ENCODE data around the gene PSTPIP2. TPM values are rescaled to one million over a fixed set of nuclear protein-coding genes. Genes with fewer than 3 reads are reported as not detected.

PSTPIP2 gene
- polyA plus RNA-seq, 10 donors: 1.3 to 3.5 (median 2.7) TPM

DNA sequence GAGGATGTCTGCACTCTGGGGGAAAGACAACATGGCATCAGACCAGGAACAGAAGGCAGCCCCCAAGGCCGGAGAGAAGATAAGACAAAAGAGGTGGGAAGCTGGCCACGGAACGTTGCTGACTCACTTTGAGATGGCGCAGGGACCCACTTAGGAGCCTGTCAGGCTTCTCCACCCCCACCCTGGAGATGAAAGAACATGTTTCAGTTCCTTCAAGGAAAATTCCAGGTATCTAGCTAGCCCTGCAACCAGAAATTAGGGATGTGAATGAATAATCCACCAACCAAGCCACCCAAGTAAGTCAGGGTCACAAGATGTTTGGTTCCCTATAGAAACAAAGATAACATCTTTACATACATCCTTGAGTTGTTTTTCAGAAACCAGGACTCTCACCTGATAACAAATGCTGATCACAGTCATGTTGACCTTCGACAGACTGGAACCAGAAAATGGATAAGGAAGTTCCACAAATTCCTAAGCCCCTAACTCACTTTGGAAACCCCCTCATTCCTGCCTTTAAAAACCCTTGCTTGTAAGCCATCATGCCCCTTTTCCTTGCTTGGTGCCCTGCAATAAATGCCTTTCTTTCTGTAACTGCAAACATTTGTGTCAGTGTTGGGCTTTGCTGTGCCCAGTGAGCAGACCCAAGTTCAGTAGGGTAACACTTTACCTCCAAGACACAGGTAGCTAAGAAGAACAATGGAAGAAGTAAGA is 31.9 kb downstream of the PSTPIP2 start:
- no peak for DNase-seq

DNA sequence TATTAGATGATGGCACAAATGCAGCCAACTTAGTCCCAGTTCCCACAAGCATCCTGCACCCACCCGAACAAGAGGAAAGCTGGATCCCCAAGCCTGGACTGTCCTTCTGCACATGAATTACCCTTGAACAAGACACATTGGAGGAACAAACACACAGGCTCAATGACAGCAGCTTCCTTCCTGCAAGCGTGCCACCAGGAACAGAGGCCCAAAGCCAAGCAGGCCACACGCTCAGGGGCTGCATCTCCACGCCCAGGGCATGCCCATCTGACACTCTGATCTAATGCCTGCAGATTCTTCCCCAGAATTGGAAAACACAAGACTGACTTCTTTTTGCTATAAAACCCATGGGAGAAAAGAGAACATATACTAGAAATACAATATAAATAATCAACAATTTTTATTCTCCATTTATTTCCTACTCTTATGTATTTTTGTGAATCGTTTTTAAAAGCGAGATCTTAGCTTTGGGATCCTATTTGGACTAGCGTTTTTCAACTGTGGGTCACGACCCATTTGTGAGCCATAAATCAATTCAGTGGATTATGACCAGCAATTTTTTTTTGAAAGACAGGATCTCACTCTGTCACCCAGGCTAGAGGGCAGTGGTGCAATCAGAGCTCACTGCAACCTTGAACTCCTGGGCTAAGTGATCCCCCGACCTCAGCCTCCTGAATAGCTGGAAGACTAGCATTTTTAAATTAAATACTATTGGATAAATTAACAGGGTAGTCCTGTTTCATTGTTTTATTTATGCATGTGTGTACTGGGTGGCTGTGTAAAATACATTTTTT is 34.4 kb downstream of the PSTPIP2 start:
- no peak for DNase-seq

DNA sequence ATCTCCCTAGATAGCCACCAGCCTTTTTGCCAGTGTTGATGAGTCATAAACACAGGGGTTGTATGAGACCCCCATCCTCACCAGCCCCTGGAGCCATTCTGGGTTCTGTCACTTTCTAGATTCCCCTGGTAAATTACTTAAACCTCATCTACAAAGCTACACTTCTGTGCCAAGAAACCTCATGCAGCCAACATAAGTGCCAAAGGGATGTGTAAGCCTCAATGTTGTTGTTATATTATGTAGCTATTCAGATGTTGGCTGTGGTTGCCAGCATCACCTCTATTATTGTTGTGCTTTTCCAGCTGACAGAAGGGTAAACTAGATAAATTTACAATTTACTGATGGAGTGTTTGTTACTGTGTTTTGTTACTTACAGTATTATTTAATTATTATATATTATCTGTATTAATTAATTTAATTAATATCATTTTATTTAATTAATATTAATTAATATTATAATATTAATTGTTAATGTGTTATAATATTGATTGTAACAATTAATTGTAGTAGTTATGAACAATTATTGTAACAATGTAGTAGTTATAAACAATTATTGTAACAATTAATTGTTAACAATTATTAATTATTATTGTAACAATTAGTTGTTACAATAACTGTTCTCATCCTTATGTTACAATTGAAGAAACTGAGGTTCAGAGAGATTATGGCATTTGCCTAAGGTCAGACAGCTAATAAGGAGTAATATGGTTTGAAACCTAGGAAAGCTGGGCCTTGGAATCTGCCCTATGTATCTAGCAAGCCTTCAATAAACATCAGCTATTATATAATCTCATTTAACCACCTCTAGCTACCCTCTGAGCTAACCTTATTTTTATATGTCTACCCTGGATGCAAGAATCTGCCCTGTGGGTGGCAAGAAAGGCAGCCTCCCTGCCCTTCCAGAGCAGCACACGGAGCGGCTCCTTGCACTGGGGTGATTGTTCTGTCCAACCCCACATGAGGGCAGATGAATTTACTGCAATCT is 36.1 kb downstream of the PSTPIP2 start:
- DNase-seq: no peak

DNA sequence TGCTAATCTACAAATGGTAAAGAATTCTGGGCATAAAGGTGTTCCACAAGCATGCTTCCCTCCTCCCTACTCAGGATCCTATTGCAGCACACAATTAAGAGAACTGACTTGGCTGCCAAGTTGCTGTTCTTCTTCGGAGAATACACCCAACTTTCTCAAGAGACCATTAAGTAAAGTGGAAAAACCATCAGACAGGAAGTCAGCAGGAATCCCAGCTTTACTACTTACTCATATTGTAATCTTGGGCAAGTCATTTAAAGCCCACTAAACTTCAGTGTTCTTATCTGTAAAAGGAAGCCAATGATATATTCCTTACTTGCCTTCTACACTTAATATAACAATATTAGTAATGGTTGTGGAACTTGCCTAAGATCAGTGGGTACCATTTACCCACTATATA is 37.8 kb downstream of the PSTPIP2 start:
- no peak for DNase-seq

DNA sequence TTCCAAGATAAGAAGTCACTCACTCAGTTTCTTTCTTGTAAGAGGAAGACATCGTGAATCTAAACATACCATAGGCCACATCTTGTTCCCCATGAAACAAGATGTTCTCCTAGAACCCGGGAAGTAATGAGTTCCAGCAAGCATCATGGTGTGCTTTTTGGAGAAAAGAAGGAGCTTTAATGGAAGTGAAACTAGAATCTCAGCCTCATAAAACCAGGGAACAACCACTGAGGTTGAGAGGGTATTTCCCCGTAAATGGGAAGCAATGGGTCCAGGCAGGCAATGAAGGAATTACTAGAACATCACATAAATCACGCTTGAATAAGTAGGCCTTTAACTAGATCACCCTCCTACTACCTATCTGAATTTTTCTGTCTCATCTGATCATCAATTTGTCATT is 40.3 kb downstream of the PSTPIP2 start:
- no peak for DNase-seq

DNA sequence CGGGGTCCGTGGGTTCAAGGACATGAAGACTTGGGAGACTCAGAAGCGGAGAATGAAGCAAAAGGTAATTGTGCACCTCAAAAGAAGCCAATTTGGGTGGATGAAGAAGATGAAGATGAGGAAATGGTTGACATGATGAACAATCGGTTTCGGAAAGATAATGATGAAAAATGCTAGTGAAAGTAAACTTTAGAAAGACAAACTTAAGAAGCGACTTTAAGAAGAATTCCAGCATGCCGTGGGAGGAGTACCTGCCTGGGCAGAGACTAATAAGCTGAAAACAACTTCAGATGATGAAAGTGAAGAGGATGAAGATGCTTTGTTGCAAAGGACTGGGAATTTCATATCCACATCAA is 43.5 kb downstream of the PSTPIP2 start:
- DNase-seq: no peak

DNA sequence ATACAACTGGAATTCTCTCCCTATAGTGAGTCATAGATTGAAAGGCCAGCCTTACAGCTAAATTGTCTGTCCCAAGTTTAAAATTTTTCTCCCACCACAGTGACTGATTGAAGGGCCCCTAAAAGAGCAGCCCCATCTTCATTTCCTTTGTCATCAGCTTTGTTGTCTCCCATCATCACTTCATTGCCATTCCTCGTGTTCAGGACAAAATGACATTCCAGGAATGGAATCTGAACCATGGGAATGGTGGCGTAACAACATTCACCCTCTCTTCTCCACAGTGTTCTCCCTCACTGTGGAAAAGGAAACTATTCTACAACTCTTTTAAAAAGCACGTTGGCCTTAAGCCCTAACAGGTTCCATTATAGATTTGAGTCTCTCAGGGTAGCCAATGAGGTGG is 52.1 kb downstream of the PSTPIP2 start:
- no peak for DNase-seq

DNA sequence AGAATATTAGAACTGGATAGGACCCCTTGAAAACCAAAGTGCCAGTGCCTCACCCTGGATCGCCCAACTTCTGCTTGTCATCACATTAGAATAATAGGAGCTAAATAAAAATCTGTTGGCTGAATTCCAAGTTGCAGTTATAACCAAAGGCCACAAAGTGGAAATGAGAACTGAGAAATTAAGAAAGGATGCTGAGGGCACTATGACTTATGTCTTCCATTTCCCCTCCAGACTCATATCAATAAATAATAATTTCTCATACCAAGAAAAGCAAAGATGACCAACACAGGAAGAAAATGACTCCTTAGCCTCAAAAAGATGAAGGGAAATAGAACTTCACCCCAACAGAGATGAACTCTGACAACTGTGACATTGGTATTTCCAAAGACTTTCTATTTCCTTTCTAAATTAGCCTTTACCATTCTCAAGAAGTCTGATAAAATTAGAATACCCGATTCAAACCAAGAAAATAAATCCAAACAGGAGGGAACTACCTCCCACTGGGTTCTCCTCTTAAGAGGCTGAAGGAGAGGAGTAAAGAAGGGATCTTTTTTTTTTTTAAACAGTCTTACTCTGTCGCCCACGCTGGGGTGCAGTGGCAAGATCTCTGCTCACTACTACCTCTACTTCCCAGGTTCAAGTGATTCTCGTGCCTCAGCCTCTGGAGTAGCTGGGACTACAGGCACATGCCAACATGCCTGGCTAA is 58.4 kb downstream of the PSTPIP2 start:
- DNase-seq: no peak

DNA sequence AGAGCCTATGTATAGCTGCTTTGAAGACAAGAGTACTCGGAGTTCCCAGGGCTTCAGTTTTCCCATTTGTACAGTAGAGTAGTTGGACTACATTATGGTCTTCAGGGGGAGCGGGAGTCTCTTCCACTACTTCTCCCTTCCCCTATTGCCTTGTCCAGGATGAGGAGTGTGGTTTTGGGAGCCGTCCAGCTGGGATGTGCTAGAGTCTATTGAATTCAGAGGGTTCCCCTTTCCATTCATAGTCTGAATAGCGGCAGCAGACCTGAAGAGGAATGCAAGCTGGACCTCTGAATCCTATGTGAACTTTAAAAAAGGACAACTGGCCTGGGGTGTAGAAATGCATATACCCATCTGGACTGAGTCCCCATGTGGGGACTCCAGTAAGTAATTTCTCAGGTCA is 61.4 kb downstream of the PSTPIP2 start:
- no peak for DNase-seq

DNA sequence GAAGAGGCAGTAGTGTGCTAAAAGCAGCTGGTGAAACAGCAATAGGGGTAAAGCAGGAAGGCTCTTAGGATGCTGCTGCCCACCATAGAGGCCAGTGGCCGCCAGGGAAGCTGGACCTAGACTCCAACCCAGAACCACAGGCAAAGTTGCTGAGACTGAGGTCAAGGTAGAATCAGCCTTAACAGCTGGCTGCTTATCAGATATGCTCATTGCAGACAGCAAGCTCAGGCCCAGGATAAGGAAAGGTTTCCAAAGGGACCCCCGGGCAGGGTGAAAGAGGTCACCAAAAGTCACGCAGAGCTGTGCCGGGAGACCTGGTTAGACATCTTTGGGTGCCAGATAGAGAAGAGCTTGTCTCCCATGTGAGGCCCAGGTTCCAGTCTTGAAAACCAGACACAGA is 62.0 kb downstream of the PSTPIP2 start:
- DNase-seq: no peak

DNA sequence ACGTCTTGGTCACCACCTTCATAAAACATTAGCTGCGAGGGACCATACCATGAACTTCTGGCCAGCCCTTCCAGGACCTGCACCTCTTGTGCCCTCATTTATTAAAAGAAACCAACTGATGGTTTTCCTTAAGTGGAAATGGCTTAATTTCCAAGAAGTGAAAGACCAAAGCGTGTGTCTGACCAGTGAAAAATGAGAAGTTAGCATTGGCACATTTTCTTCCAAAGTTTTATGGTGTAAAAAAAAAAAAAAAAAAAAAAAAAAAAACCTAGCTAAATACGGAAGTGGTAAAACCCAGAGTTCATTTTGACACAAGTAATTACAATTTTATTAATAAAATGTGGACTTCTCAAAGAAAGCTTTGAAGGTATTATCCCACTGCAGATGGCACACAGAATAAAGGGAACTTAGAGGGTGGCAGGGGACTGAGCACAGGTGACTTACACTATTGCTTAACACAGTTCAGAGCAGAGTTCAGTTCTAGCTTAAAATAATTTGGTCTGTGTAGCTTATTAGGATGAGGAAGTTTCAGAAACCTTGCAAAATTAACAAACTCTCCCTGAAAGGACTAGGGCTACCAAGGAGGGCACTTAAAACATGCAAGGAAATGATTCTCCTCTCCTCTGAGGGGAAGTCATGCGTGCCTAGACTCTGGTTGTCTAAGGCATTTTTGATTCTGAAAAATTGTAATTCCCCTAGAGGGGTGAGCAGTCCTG is 62.8 kb downstream of the PSTPIP2 start:
- no peak for DNase-seq

DNA sequence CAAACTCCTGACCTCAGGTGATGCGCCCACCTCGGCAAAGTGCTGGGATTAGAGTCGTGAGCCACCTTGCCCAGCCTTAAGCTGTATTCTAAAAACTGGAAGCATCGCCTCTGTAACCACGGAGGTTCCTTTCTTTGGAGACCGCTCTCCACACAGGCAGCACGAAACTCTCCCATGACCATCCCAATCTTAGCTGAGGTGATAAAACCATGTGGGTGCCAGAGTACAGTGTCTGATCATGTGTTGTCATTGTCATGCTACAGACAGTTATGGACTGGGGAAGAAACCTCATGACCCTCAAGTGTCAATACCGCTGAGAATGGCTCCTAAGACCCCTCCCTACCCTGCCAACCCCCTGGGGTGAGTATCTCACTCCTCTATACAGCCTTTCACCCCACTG is 63.5 kb downstream of the PSTPIP2 start:
- no peak for DNase-seq

DNA sequence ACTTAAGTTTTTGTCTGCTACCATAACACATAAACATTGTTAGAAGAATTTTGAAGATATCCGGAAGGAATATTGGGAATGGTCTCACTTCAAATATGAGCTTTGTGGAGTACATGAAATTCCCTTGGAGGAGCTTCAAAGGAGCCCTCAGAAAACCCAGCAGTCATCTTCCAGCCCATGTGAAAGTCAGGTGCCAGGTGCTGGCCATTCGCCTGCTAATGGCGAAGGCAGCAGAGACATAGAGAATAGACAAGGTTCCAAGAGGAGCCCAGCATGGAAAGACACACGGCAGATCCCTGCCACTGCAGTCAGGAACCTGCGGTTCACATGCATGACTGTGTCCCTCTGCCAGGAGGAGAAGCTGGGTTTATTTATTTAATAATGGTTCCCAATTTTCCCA is 64.9 kb downstream of the PSTPIP2 start:
- DNase-seq: no peak

DNA sequence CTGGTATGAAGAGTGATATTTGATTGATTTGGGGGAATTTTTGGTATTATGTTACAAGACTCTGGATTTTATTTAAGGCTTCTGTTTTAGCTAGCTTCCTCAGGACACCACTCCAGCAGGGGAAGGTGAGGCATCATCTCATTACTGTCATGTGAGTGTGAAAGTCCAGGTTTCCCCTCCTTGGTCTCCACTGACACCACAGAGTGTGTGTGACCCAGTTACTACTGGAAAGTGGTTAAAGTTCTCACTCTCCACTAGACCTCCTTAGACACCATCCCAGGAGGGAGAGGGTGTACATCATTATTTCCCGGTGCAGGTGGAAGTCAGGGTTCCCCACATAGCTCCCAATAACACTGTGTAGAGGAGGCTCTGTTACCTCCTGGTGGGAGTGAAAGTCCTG is 69.1 kb downstream of the PSTPIP2 start:
- no peak for DNase-seq

DNA sequence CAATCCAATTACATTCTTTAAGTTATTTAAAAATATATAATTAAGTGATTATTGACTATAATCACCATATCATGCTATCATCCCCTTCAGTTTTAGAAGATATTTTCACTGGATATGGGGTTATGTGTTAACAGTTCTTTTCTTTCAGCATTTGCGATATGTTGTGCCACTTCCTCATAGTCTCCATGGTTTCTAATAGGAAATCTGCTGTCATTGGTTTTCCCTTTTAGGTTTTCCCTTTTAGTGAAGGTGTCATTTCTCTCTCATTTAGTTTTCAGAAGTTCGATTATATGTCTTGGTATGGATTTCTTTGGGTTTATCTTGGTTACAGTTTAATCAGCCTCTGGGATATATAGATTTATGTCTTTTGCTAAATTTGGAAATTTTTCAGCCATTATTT is 70.2 kb downstream of the PSTPIP2 start:
- DNase-seq: no peak

DNA sequence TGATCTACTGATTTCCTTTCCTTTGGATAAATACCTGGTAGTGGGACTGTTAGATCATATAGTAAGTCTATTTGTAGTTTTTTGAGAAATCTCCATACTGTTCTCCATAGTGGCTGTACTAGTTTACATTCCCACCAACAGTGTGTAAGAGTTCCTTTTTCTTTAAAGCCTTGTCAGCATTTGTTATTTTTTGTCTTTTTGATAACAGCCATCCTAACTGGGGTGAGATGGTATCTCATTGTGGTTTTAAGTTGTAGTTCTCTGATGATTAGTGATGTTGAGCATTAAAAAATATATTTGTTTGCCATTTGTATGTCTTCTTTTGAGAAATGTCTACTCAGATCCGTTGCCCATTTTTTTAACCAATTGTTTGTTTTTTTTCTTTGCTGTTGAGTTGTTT is 71.0 kb downstream of the PSTPIP2 start:
- no peak for DNase-seq

DNA sequence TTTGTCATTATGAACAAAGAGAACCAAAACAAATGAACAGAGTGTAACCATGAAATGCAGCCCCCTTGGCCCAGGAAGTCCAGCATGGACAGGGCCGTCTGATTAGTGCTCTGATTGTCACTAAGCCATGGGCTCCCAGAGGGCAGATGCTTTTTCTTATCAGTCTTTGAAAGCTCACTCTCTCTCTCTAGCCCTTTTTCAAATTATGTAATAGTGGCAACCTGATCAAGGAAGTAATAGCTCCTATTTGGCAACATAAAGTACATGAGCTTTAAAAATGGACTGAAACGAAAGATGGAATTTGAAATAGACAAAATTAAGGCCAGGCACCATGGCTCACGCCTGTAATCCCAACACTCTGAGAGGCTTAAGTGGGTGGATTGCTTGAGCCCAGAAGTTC is 72.5 kb downstream of the PSTPIP2 start:
- no peak for DNase-seq

DNA sequence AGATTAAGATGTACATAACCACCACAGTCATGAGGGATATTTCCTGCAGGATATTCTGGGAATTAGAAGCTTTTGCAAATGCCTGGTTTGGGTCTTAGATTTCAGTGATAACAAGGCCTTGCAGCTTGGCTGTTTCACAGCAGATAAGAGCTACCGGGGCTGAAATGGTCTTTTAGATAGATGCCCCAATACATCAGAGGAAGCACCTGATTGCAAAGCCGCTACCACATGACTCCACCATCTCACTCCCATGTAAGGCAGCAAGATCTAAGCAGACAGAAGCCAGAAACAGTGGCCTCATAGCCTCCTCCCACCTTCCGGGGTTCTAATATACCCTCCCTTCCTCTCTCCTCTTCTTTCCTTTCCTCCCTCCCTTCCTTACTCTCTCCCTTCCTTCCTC is 73.8 kb downstream of the PSTPIP2 start:
- no peak for DNase-seq

DNA sequence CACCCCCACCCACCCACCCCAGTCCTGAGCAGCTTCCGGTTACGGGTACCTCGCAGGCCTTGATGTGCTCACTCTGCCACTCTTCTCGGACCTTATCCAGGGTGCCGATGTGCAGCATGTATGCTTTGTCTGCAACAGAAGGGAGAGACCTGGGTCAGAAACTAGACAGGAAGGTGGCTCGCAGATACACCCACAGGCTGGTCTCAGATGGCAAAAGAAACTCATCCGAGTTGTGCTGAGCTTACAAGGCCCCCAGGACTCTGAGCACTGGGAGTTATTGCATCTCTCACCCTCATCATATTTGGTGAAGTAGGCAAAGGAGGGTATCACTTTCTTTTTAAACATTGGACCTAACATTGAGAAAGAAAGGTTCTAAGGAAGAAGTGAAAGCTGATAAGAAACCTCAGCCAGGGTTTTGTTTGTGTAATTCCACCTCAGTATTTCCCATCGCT is 74.3 kb downstream of the PSTPIP2 start:
- no peak for DNase-seq

DNA sequence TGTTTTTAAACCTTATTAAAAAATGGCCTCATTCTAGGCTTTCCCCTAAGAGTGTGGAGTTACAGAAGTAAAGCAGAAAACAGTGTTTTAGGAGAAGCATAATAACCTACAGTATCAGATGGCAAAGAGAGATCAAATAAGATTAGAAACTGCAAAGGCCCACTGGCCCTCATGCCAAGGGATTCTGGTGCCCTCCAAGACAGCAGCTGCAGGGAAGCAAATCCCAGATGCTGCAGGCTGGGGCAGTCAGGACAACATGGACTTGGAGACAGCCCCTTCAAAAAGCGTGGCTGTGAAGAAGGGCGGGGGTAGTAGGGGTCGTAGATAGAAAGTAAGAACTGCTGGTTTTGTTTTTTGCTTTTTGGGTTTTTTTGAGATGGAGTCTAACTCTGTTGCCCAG is 76.6 kb downstream of the PSTPIP2 start:
- no peak for DNase-seq

DNA sequence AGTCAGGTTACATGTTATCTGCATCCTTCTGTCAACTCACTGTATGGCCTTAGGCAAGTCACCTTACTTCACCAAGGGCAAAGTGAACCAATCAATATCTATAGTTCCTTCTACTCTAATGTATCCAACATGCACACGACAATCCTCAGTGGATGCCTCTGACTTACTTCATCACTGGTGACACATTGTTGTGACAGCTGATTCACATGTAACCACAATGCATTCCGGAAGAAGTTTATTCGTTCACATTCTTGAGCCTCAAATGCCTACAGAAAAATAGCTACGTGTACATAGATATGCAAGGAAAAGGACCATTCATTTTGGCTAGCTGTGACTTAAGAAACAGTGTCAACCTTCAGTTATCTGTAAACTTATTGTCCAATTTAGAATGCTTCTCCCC is 78.6 kb downstream of the PSTPIP2 start:
- peak in 1 of 3 donors; percentile 82 for DNase-seq
